SK-N-SH (cell line): ENCODE data around the gene GALNT5. TPM values are rescaled to one million over a fixed set of nuclear protein-coding genes. Genes with fewer than 3 reads are reported as not detected.

Source experiments
- CTCF ChIA-PET: fragments of 300-600, 350-600 bp; formaldehyde crosslinking; extraction: SDS; loops from one replicate; lab custom pipeline; 2021; lab: Yijun Ruan, JAX
- POLR2A ChIA-PET: fragments of 350-600 bp; sonication (Branson Sonifier 250); formaldehyde crosslinking; extraction: SDS; loops from one replicate; lab custom pipeline; 2020; ENCODE audit warnings: antibody characterized with exemption, inconsistent platforms; lab: Yijun Ruan, JAX
- DNase-seq: peaks from one replicate; pipeline ENCODE4 v3.0.0; 2012
- H2AFZ ChIP-seq: fragments of 200-600 bp; sonication (generic); 2 replicates; pipeline ENCODE4 v1.8.1; 2016; ENCODE audit warnings: antibody characterized with exemption, mild to moderate bottlenecking, low read depth
- H3F3A ChIP-seq: fragments of 200-600 bp; sonication (generic); replicated peaks from 2 replicates; pipeline ENCODE3; 2016; ENCODE audit warnings: antibody characterized with exemption, mild to moderate bottlenecking; ENCODE audit not compliant: insufficient read depth
- H3K27ac ChIP-seq, 2 experiments: fragments of 200-500 bp in 1 of 2; fragments of 200-600 bp in 1 of 2; sonication (Bioruptor generic) in 1 of 2; sonication (generic), shearing (Covaris generic) in 1 of 2; 2 replicates each; pipeline versions ENCODE4 v1.5.1 to v1.6.1; 2014 to 2016; ENCODE audit warnings: low read depth in 2 of 2, inconsistent platforms in 1 of 2, low read length in 1 of 2, mild to moderate bottlenecking in 1 of 2, mixed read lengths in 1 of 2
- H3K27me3 ChIP-seq: fragments of 200-600 bp; sonication (generic), shearing (Covaris generic); 2 replicates; pipeline ENCODE4 v1.6.1; 2016; ENCODE audit warnings: mixed run types; ENCODE audit not compliant: insufficient read depth
- H3K36me3 ChIP-seq, 2 experiments: fragments of 200-500 bp in 1 of 2; fragments of 200-600 bp in 1 of 2; sonication (Bioruptor generic) in 1 of 2; sonication (generic) in 1 of 2; replicated peaks in 1 of 2; 2 replicates each; pipeline versions ENCODE3 to v1.5.1; 2014 to 2016; ENCODE audit warnings: low read length in 1 of 2, mild to moderate bottlenecking in 1 of 2; ENCODE audit not compliant: insufficient read depth in 2 of 2, control insufficient read depth in 1 of 2
- H3K4me1 ChIP-seq, 2 experiments: fragments of 200-500 bp in 1 of 2; fragments of 200-600 bp in 1 of 2; sonication (Bioruptor generic) in 1 of 2; sonication (generic), shearing (Covaris generic) in 1 of 2; 2 replicates each; pipeline versions ENCODE4 v1.5.1 to v1.6.1; 2014 to 2016; ENCODE audit warnings: low read depth in 1 of 2, low read length in 1 of 2, mixed run types in 1 of 2; ENCODE audit not compliant: insufficient read depth in 2 of 2, control insufficient read depth in 1 of 2
- H3K4me2 ChIP-seq: fragments of 200-600 bp; sonication (generic), shearing (Covaris generic); 2 replicates; pipeline ENCODE4 v1.6.1; 2017; ENCODE audit warnings: mixed run types
- H3K4me3 ChIP-seq, 2 experiments: fragments of 200-500 bp in 1 of 2; fragments of 200-600 bp in 1 of 2; sonication (Bioruptor generic) in 1 of 2; sonication (generic), shearing (Covaris generic) in 1 of 2; 2 replicates each; pipeline versions ENCODE4 v1.5.1 to v1.8.1; 2014 to 2016; ENCODE audit warnings: low read depth in 2 of 2, inconsistent platforms in 1 of 2, low read length in 1 of 2, mild to moderate bottlenecking in 1 of 2, mixed read lengths in 1 of 2, moderate library complexity in 1 of 2
- H3K79me2 ChIP-seq: fragments of 200-600 bp; sonication (generic); 2 replicates; pipeline ENCODE4 v1.8.1; 2017; ENCODE audit warnings: mild to moderate bottlenecking; ENCODE audit not compliant: insufficient read depth
- H3K9ac ChIP-seq: fragments of 200-600 bp; sonication (generic); 2 replicates; pipeline ENCODE4 v1.6.1; 2017; ENCODE audit warnings: mixed run types
- H3K9me2 ChIP-seq: fragments of 200-600 bp; sonication (generic); 2 replicates; pipeline ENCODE4 v1.6.1; 2017; ENCODE audit warnings: mixed run types
- H3K9me3 ChIP-seq: fragments of 200-600 bp; sonication (generic); 2 replicates; pipeline ENCODE4 v1.6.1; 2017; ENCODE audit warnings: mixed run types, mild to moderate bottlenecking, moderate library complexity
- H4K20me1 ChIP-seq: fragments of 200-600 bp; sonication (generic); 2 replicates; pipeline ENCODE4 v1.6.1; 2017; ENCODE audit warnings: mild to moderate bottlenecking, mixed run types; ENCODE audit not compliant: insufficient read depth
- CHD2 ChIP-seq: fragments of 150-350 bp; IDR thresholded peaks from 2 replicates; pipeline ENCODE4 v1.6.1; 2018; ENCODE audit warnings: low read length; ENCODE audit not compliant: partially characterized antibody
- EZH2phosphoT487 ChIP-seq: fragments of 200-600 bp; sonication (generic); IDR thresholded peaks from 2 replicates; pipeline ENCODE4 v1.6.1; 2017; ENCODE audit warnings: low read depth, mixed run types, mild to moderate bottlenecking, antibody characterized with exemption, moderate library complexity, borderline replicate concordance
- FOXM1 ChIP-seq: IDR thresholded peaks from 2 replicates; pipeline ENCODE4 v1.4.0; 2012; ENCODE audit warnings: low read depth, mild to moderate bottlenecking
- GATA2 ChIP-seq: sonication (generic); formaldehyde crosslinking; IDR thresholded peaks from 2 replicates; pipeline ENCODE4 v1.5.0; 2020; ENCODE audit warnings: mild to moderate bottlenecking, missing genetic modification reagents
- JUND ChIP-seq: IDR thresholded peaks from 2 replicates; pipeline ENCODE4 v1.4.0; 2012
- MEF2A ChIP-seq: IDR thresholded peaks from 2 replicates; pipeline ENCODE4 v1.4.0; 2012; ENCODE audit warnings: low read depth, borderline replicate concordance
- MXI1 ChIP-seq: IDR thresholded peaks from 2 replicates; pipeline ENCODE4 v1.6.1; 2012; ENCODE audit warnings: mild to moderate bottlenecking, low read depth, low read length, improper control_type of control experiment
- NFIC ChIP-seq: IDR thresholded peaks from 2 replicates; pipeline ENCODE4 v1.4.0; 2012; ENCODE audit warnings: borderline replicate concordance
- PBX3 ChIP-seq: IDR thresholded peaks from 2 replicates; pipeline ENCODE4; 2012
- POLR2AphosphoS5 ChIP-seq: IDR thresholded peaks from 2 replicates; pipeline ENCODE4 v1.6.1; 2012; ENCODE audit warnings: low read depth, low read length
- RAD21 ChIP-seq: IDR thresholded peaks from 2 replicates; pipeline ENCODE4 v1.6.1; 2012; ENCODE audit warnings: mild to moderate bottlenecking, low read length
- RCOR1 ChIP-seq: fragments of 150-350 bp; IDR thresholded peaks from 2 replicates; pipeline ENCODE4 v1.6.1; 2017; ENCODE audit warnings: antibody characterized with exemption, low read length
- RFX5 ChIP-seq: IDR thresholded peaks from 2 replicates; pipeline ENCODE4 v1.6.1; 2012; ENCODE audit warnings: mild to moderate bottlenecking, improper control_type of control experiment, low read length
- RXRA ChIP-seq: IDR thresholded peaks from 2 replicates; pipeline ENCODE4 v1.4.0; 2012; ENCODE audit warnings: low read depth, mild to moderate bottlenecking, borderline replicate concordance
- SMC3 ChIP-seq: IDR thresholded peaks from 2 replicates; pipeline ENCODE4 v1.6.1; 2012; ENCODE audit warnings: low read depth, low read length, improper control_type of control experiment
- TCF12 ChIP-seq: IDR thresholded peaks from 2 replicates; pipeline ENCODE4 v1.4.0; 2012
- USF1 ChIP-seq: IDR thresholded peaks from 2 replicates; pipeline ENCODE4 v1.4.0; 2012; ENCODE audit warnings: low read depth, borderline replicate concordance
- WGBS: methylation state at CpG from one replicate; pipeline ENCODE4 v1.1.6; 2017; ENCODE audit warnings: low lambda C conversion rate; 5-methylcytosine and 5-hydroxymethylcytosine counted together
- polyA plus RNA-seq, 3 experiments: library from polyadenylated mRNA; depleted of rRNA; stranded (reverse); fragments of >200 nt; gene quantifications; 2 replicates each; pipeline ENCODE4 v1.2.3, GENCODE V29; 2012
- TF ChIP-seq, protein P1 (sequence below): IDR thresholded peaks from 2 replicates; pipeline ENCODE4 v1.6.1; 2012; ENCODE audit warnings: mild to moderate bottlenecking, low read depth, low read length, moderate library complexity
- TF ChIP-seq, protein P2 (sequence below): IDR thresholded peaks from 2 replicates; pipeline ENCODE4 v1.4.0; 2012; ENCODE audit warnings: low read depth, borderline replicate concordance
- TF ChIP-seq, protein P3 (sequence below): fragments of 200-600 bp; sonication (generic); IDR thresholded peaks from 2 replicates; pipeline ENCODE4 v1.6.1; 2017; ENCODE audit warnings: antibody characterized with exemption, mild to moderate bottlenecking, moderate library complexity

GALNT5 gene
- polyA plus RNA-seq, 1 of the 3 experiments (the other 2 are of a cell fraction), result 10.4 TPM

GRCh38 chr2:157258520-157259326, 1.2 kb downstream of the GALNT5 start:
- Histone ChIP-seq H2AFZ (no peak overlapping the region; the same call in 1 of the 2 replicates), H4K20me1 (no peaks in the 10 kb centered on the region), H3K9me3 (no peaks in the 10 kb centered on the region), H3K4me3 (peak overlapping the region; percentile 56 to 65), H3K27ac (peak overlapping the region in 1 of 2 experiments; percentile 52; a peak in 1 of 4 replicates), H3K9me2 (no peaks in the 10 kb centered on the region), H3K27me3 (no peaks in the 10 kb centered on the region), H3K4me2 (peak overlapping the region; percentile 82), H3K79me2 (no peaks in the 10 kb centered on the region), H3K9ac (peak overlapping the region; percentile 66), H3F3A (peaks cover 14% of the 10 kb centered on the region), H3K36me3 (no peaks in the 10 kb centered on the region), H3K4me1 (no peaks in the 10 kb centered on the region; a peak in 2 of 4 replicates)
- no peak for TF ChIP-seq RCOR1
- TF ChIP-seq, protein P1, sequence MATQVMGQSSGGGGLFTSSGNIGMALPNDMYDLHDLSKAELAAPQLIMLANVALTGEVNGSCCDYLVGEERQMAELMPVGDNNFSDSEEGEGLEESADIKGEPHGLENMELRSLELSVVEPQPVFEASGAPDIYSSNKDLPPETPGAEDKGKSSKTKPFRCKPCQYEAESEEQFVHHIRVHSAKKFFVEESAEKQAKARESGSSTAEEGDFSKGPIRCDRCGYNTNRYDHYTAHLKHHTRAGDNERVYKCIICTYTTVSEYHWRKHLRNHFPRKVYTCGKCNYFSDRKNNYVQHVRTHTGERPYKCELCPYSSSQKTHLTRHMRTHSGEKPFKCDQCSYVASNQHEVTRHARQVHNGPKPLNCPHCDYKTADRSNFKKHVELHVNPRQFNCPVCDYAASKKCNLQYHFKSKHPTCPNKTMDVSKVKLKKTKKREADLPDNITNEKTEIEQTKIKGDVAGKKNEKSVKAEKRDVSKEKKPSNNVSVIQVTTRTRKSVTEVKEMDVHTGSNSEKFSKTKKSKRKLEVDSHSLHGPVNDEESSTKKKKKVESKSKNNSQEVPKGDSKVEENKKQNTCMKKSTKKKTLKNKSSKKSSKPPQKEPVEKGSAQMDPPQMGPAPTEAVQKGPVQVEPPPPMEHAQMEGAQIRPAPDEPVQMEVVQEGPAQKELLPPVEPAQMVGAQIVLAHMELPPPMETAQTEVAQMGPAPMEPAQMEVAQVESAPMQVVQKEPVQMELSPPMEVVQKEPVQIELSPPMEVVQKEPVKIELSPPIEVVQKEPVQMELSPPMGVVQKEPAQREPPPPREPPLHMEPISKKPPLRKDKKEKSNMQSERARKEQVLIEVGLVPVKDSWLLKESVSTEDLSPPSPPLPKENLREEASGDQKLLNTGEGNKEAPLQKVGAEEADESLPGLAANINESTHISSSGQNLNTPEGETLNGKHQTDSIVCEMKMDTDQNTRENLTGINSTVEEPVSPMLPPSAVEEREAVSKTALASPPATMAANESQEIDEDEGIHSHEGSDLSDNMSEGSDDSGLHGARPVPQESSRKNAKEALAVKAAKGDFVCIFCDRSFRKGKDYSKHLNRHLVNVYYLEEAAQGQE, result no peak
- no peak for TF ChIP-seq PBX3
- TF ChIP-seq USF1, result no peak
- no peak for TF ChIP-seq RAD21
- TF ChIP-seq RFX5, result no peak
- no peak for TF ChIP-seq RXRA
- no peak for TF ChIP-seq NFIC
- no peak for TF ChIP-seq SMC3
- TF ChIP-seq MEF2A, result no peak
- TF ChIP-seq, protein P2, sequence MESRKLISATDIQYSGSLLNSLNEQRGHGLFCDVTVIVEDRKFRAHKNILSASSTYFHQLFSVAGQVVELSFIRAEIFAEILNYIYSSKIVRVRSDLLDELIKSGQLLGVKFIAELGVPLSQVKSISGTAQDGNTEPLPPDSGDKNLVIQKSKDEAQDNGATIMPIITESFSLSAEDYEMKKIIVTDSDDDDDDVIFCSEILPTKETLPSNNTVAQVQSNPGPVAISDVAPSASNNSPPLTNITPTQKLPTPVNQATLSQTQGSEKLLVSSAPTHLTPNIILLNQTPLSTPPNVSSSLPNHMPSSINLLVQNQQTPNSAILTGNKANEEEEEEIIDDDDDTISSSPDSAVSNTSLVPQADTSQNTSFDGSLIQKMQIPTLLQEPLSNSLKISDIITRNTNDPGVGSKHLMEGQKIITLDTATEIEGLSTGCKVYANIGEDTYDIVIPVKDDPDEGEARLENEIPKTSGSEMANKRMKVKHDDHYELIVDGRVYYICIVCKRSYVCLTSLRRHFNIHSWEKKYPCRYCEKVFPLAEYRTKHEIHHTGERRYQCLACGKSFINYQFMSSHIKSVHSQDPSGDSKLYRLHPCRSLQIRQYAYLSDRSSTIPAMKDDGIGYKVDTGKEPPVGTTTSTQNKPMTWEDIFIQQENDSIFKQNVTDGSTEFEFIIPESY, result no peak
- TF ChIP-seq POLR2AphosphoS5, result no peak
- no peak for TF ChIP-seq MXI1
- TF ChIP-seq EZH2phosphoT487, result no peak
- no peak for TF ChIP-seq FOXM1
- TF ChIP-seq GATA2 (CRISPR knock-in tag), result no peak
- no peak for TF ChIP-seq TCF12
- TF ChIP-seq, protein P3, sequence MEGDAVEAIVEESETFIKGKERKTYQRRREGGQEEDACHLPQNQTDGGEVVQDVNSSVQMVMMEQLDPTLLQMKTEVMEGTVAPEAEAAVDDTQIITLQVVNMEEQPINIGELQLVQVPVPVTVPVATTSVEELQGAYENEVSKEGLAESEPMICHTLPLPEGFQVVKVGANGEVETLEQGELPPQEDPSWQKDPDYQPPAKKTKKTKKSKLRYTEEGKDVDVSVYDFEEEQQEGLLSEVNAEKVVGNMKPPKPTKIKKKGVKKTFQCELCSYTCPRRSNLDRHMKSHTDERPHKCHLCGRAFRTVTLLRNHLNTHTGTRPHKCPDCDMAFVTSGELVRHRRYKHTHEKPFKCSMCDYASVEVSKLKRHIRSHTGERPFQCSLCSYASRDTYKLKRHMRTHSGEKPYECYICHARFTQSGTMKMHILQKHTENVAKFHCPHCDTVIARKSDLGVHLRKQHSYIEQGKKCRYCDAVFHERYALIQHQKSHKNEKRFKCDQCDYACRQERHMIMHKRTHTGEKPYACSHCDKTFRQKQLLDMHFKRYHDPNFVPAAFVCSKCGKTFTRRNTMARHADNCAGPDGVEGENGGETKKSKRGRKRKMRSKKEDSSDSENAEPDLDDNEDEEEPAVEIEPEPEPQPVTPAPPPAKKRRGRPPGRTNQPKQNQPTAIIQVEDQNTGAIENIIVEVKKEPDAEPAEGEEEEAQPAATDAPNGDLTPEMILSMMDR, result no peak
- TF ChIP-seq CHD2, result no peak
- no peak for TF ChIP-seq JUND
- ChIA-PET POLR2A (no interaction called here), CTCF (no interaction called here)
- 25% methylated on average over 8 of the region's 8 CpGs for WGBS
- no peak for DNase-seq
